ENCODE data around the gene SNTG2.

SNTG2 gene

DNA sequence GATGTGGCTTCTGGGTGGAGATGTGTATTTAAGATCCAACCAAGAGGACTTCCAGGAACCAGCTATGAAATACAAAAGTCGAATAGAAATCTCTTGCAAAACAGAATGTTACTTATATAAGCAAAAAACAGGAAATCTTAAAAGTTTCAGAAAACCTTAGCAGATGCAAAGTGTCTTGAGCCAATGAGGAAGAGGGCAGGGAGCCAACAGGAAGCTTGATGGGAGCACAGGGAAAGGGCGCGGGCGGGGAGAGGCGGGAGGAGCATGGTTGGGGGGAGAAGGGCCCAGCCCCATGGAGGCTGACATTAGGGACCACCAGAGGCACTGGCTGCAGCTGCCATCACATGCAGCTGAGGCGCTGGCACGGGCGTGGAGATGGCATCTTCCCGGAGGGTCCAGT, 203.3 kb downstream of the SNTG2 start:
- no peak for DNase-seq

DNA sequence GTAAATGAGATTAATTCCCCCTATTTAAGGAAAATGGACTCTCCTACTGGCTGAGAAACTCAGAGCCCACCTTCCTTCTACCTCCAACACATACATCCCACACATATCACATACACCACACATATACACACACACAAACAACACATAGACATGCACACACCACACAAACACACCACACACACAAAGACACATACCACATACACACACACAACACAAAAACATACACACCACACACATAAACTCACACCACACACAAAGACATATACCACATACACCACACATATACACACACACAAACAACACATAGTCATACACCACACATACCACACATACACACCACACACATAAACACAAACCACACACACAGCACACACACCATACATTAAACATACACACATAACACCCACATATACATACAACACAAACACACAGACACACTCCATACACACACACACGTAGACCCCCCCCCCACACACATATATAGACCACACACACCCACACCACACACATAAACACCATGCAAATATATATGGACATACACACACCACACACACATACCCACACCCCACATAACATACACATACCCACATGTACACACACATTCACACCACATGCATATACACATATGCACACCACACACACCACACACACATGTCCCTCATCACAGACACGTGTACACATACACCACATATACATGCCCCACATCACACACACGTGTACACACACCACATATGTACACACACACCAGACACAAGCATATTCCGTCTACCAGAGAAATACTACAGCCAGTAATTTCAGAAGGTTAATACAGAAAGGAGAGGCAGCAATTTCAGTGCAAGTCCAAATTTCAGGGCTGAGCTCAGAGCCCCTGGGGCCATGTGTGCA, 204.3 kb downstream of the SNTG2 start:
- no peak for DNase-seq

GRCh38 chr2:1156059-1156458, 205.4 kb downstream of the SNTG2 start:
- no peak for DNase-seq

- DNase-seq = no peak
Measured at GRCh38 chr2:1156531-1156930, 205.9 kb downstream of the SNTG2 start.

GRCh38 chr2:1157107-1157506, 206.5 kb downstream of the SNTG2 start:
- DNase-seq = no peak

DNA sequence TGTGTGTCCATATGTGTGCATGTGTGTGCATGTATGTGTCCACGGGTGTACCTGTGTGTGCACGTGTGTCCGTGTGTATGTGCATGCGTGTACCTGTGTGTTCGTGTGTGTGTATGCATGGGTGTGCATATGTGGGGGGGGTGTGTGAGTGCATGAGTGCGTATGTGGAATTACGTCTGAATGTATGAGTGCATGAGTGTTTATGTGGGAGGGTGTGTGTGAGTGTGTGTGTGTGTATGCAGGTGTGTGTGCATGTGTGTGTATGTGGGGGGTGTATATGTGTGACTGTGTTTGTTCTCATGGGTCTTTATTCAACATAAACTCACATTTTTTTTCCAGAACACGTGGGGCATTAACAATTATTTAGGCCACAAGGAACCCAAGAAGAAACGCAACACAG, 208.4 kb downstream of the SNTG2 start:
- DNase-seq = no peak

- no peak for DNase-seq
Measured at GRCh38 chr2:1162246-1162645, 211.6 kb downstream of the SNTG2 start.

- peak; percentile 49 for DNase-seq
Measured at GRCh38 chr2:1162768-1163584, 212.3 kb downstream of the SNTG2 start.

DNA sequence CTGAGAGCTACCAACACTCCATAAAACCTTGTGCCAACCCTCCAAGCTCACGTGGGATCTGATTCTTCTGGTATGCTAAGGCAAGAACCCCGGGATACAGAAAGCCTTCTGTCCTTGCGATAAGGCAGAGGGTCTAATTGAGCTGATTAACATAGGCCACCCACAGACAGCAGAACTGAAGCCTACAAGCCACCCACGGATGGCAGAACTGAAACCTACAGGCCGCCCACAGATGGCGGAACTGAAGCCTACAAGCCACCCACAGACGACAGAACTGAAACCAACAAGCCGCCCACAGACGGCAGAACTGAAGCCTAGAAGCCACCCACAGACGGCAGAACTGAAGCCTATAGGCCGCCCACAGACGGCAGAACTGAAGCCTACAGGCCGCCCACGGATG, 216.3 kb downstream of the SNTG2 start:
- no peak for DNase-seq

GRCh38 chr2:1168846-1169245, 218.2 kb downstream of the SNTG2 start:
- no peak for DNase-seq

GRCh38 chr2:1169291-1169949, 218.8 kb downstream of the SNTG2 start:
- DNase-seq = no peak

GRCh38 chr2:1170241-1170640, 219.6 kb downstream of the SNTG2 start:
- DNase-seq = no peak

- no peak for DNase-seq
Measured at GRCh38 chr2:1170711-1171110, 220.1 kb downstream of the SNTG2 start.

GRCh38 chr2:1173528-1173927, 222.9 kb downstream of the SNTG2 start:
- no peak for DNase-seq

GRCh38 chr2:1181893-1182292, 231.2 kb downstream of the SNTG2 start:
- DNase-seq = no peak

- DNase-seq = no peak
Measured at GRCh38 chr2:1183300-1183699, 232.7 kb downstream of the SNTG2 start.

DNA sequence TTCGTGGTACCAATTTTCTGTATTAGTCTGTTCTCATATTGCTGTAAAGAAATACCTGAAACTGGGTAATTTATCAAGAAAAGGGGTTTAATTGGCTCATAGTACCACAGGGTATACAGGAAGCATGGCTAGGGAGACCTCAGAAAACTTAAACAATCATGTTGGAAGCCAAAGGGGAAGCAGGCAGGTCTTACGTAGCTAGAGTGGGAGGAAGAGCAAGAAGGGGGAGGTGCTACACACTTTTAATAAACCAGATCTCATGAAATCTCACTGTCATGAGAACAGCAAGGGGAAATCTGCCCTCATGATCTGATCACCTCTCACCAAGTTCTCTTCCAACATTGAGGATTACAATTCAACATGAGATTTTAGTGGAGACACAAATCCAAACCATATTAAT, 235.8 kb downstream of the SNTG2 start:
- DNase-seq = no peak

- DNase-seq = no peak
Measured at GRCh38 chr2:1187189-1187588, 236.5 kb downstream of the SNTG2 start.

- no peak for DNase-seq
Measured at GRCh38 chr2:1192121-1192520, 241.5 kb downstream of the SNTG2 start.

DNA sequence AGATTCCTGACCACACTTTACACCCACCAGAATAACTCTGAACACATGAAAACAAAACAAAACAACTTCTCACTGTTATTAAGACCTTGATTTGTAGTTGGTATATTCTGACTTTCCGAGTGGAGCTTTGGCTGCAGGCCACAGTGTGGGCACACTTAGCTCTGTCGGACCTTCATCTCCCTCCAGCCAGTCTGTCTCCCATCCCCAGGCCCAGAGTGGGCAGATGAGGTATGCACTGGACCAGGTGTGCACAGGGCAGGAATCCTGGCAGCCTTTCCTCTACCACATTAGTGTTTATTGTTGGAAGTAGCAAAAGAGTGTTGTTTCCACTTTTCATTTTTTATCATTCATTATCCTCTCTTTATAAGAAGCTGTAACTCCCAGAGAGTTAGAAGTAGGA, 243.2 kb downstream of the SNTG2 start:
- no peak for DNase-seq

- no peak for DNase-seq
Measured at GRCh38 chr2:1203772-1204171, 253.1 kb downstream of the SNTG2 start.

GRCh38 chr2:1205853-1206252, 255.2 kb downstream of the SNTG2 start:
- DNase-seq = no peak

DNA sequence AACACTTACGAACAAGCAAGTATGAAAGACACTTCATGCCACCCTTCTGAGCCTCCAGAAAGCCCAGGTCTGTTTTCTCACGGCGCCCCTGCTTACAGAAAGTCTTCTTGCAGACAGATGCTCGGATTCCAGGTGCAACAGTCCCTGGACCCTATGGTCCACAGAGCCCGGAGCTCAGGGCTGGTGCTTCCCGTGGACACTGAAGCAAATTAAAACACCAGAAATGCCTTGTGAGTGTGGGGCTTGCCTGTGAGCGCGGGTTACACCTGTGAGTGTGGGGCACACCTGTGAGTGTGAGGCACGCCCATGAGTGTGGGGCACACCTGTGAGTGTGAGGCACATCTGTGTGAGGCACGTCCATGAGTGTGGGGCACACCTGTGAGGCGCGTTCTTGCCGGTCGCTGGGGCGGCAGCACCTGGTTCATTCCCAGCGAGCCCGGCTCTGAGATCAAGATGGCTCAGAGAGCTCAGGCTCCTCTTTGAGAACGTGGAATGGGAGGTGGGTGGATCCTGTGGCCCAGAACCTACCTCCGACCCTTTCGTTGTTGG, 257.4 kb downstream of the SNTG2 start:
- DNase-seq = no peak

Measured in fibroblast of skin of right biceps (primary cell).